Measurements from ENCODE around the gene FRMD1. TPM values are rescaled to one million over a fixed set of nuclear protein-coding genes. Genes with fewer than 3 reads are reported as not detected.

The FRMD1 gene
- total and polyA plus RNA-seq, 7 donors, result 0.01 to 2.9 (median 0.25) TPM

- DNase-seq, result no peak
- no peaks in the 10 kb centered on the region for H3K27me3 ChIP-seq (ENCODE audit: insufficient read depth in 3 of 3, low read length in 2 of 3)
- no peaks in the 10 kb centered on the region for H3K9me3 ChIP-seq
- no peaks in the 10 kb centered on the region for H3K36me3 ChIP-seq (ENCODE audit: insufficient read depth in 1 of 2, low read depth in 1 of 2)
- no peak for ATAC-seq
- WGBS, 3 donors, result 81 to 94% (median 88%) methylated on average over 19 of the region's 19 CpGs
- H3K27ac ChIP-seq, result no peak overlapping the region
- H3K4me1 ChIP-seq, result peaks cover under 1% of the 10 kb centered on the region
- H3K4me3 ChIP-seq, result no peak overlapping the region
- no peak for TF ChIP-seq CTCF (IDR thresholded peaks at IDR 0.05)
- intact Hi-C loops (cut with DNase I), result no loop called here
Measured at GRCh38 chr6:168084465-168085160, 5.6 kb upstream of the FRMD1 start.

DNA sequence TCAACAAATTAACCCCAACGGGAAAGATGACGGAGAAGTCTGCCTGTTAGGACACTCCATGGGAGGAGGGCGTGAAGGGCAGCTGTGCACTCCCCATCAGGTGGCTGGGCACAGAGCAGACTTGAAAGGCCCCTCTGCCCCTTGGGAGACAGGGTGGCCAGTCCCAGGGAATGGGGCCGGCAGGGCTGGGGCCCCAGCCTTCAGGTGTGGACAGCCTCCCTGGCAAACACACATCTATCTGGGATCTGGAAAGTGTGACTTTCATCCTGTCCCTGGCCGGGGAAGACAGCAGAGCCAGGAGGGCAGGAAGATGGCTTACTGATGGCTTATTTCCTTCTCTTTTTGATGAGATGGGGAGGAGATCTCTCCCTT lies 4.5 kb upstream of the FRMD1 start:
- H3K27ac ChIP-seq, result no peak overlapping the region
- WGBS, 3 donors, result 58 to 69% (median 58%) methylated on average over 5 of the region's 5 CpGs

DNA sequence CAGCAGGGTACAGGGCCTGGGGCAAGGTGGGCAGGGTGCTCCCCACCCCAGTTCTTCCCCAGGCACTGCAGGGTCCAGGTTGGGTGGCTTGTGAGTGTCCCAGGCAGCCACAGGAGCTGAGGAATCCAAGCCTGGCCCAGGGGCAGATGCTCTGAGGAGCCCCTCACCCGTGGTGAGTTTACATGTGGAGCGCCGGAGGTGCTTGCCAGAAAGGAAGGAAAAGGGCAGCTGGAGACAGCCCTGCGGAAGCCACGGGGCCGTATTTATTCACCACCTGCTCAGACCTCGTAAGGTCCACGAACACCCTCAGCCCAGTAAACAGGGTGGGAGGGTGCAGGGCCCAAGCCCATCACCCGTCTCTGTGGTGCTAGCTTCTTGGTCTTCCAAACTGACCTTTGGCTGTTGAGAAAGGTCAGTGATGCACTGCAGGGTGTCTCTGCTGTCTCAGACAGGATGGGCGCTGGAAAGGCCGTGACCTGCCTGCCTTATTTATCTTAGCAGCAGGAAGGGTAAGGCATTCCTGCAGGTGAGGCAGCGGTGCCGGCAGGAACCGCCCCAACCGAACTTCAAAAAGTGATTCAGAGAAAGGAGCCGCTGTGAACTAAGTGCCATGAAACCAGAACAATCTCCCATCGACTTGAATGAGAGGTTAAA lies 4.0 kb upstream of the FRMD1 start:
- no peak overlapping the region for H3K27ac ChIP-seq
- H3K9me3 ChIP-seq, result no peaks in the 10 kb centered on the region
- intact Hi-C loops (cut with DNase I), result no loop called here
- peaks cover 8% of the 10 kb centered on the region for H3K4me1 ChIP-seq
- ATAC-seq (no peak), DNase-seq (no peak)
- H3K36me3 ChIP-seq (ENCODE audit: insufficient read depth in 1 of 2, low read depth in 1 of 2), result no peaks in the 10 kb centered on the region
- H3K4me3 ChIP-seq, result no peak overlapping the region
- WGBS, 3 donors, result 59 to 77% (median 70%) methylated on average over 16 to 17 of the region's 17 CpGs
- TF ChIP-seq CTCF (IDR thresholded peaks at IDR 0.05), result no peak
- H3K27me3 ChIP-seq (ENCODE audit: insufficient read depth in 3 of 3, low read length in 2 of 3), result no peaks in the 10 kb centered on the region

More for the DNA sequence above, 4.5 kb upstream of the FRMD1 start:
- no peak for TF ChIP-seq CTCF (IDR thresholded peaks at IDR 0.05)
- DNase-seq, result no peak
- no peak overlapping the region for H3K4me3 ChIP-seq
- H3K4me1 ChIP-seq, result peaks cover 8% of the 10 kb centered on the region
- intact Hi-C loops (cut with DNase I), result no loop called here
- H3K27me3 ChIP-seq (ENCODE audit: insufficient read depth in 3 of 3, low read length in 2 of 3), result no peaks in the 10 kb centered on the region
- no peaks in the 10 kb centered on the region for H3K36me3 ChIP-seq (ENCODE audit: insufficient read depth in 1 of 2, low read depth in 1 of 2)
- no peaks in the 10 kb centered on the region for H3K9me3 ChIP-seq
- no peak for ATAC-seq

DNA sequence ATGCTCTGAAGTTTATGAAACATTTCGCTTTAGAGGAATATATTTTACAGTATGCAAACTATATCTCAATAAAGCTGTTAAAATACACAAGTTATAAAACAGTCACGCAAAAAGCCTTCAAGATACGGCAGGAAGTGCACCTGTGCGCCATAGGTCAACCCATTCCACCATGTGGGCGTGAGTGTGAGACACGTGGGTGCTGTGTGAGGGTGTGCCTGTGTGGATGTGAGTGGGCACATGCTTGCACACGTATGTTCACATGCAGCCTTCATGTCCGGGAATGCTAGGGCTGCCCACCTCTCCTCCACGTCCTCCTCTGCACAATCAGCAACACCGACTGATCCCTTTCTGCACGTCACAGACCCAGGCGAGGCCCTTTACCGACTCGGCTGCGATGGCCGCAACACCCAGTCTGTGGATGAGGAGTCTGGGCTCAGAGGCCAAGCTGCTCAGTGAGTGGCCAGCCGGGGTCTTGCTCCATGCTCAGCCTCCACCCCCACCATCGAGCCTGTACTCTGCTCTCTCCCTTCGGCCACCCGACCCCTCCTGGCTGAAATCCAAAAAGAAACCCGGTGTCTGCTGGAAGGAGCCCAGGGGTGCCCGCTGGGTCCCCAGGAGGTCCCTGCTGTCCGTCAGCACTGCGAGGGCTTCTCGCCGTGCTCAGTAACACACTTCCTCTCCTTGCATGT lies 3.0 kb upstream of the FRMD1 start:
- intact Hi-C loops (cut with DNase I), result no loop called here
- Histone ChIP-seq H3K36me3 (ENCODE audit: insufficient read depth in 1 of 2, low read depth in 1 of 2) (no peaks in the 10 kb centered on the region), H3K27ac (no peak overlapping the region), H3K4me3 (no peak overlapping the region), H3K9me3 (no peaks in the 10 kb centered on the region), H3K4me1 (peaks cover 8% of the 10 kb centered on the region), H3K27me3 (ENCODE audit: insufficient read depth in 3 of 3, low read length in 2 of 3) (no peaks in the 10 kb centered on the region)
- no peak for TF ChIP-seq CTCF (IDR thresholded peaks at IDR 0.05)
- 80 to 85% (median 84%) methylated on average over 26 of the region's 26 CpGs for WGBS, 3 donors
- DNase-seq (no peak), ATAC-seq (no peak)

Data from psoas muscle (tissue), 8 donors.